ENCODE measurements around the gene ZNF710.

The ZNF710 gene

GRCh38 chr15:90046289-90046688 lies 45.2 kb downstream of the ZNF710 start:
- WGBS, 2 experiments, result 94 to 98% methylated on average over 7 of the region's 7 CpGs

GRCh38 chr15:90046911-90047392 lies 45.8 kb downstream of the ZNF710 start:
- WGBS, 2 experiments, result 95% methylated on average over 12 of the region's 12 CpGs
- Histone ChIP-seq H3K9me3 (ENCODE audit: control insufficient read depth, low read length) (no peaks in the 10 kb centered on the region), H3K4me1 (ENCODE audit: control insufficient read depth, insufficient read depth, low read length) (peaks cover 46% of the 10 kb centered on the region), H3K36me3 (ENCODE audit: control insufficient read depth, insufficient read depth, low read length) (no peaks in the 10 kb centered on the region), H3K27ac (ENCODE audit: insufficient read depth, low read depth, low read length, poor library complexity, severe bottlenecking) (no peak overlapping the region), H3K27me3 (ENCODE audit: control insufficient read depth, insufficient read depth, low read length, poor library complexity, severe bottlenecking) (no peaks in the 10 kb centered on the region), H3K4me3 (ENCODE audit: insufficient read depth, low read depth, low read length) (no peak overlapping the region)

More at GRCh38 chr15:90046289-90046688, 45.2 kb downstream of the ZNF710 start:
- no peak overlapping the region for H3K27ac ChIP-seq (ENCODE audit: insufficient read depth, low read depth, low read length, poor library complexity, severe bottlenecking)
- H3K9me3 ChIP-seq (ENCODE audit: control insufficient read depth, low read length), result no peaks in the 10 kb centered on the region
- no peak overlapping the region for H3K4me3 ChIP-seq (ENCODE audit: insufficient read depth, low read depth, low read length)
- H3K27me3 ChIP-seq (ENCODE audit: control insufficient read depth, insufficient read depth, low read length, poor library complexity, severe bottlenecking), result no peaks in the 10 kb centered on the region
- H3K36me3 ChIP-seq (ENCODE audit: control insufficient read depth, insufficient read depth, low read length), result no peaks in the 10 kb centered on the region
- peaks cover 50% of the 10 kb centered on the region for H3K4me1 ChIP-seq (ENCODE audit: control insufficient read depth, insufficient read depth, low read length)

- H3K4me3 ChIP-seq (ENCODE audit: insufficient read depth, low read depth, low read length), result no peak overlapping the region
- H3K27ac ChIP-seq (ENCODE audit: insufficient read depth, low read depth, low read length, poor library complexity, severe bottlenecking), result no peak overlapping the region
- H3K36me3 ChIP-seq (ENCODE audit: control insufficient read depth, insufficient read depth, low read length), result no peaks in the 10 kb centered on the region
- H3K27me3 ChIP-seq (ENCODE audit: control insufficient read depth, insufficient read depth, low read length, poor library complexity, severe bottlenecking), result no peaks in the 10 kb centered on the region
- H3K9me3 ChIP-seq (ENCODE audit: control insufficient read depth, low read length), result no peaks in the 10 kb centered on the region
- peaks cover 42% of the 10 kb centered on the region for H3K4me1 ChIP-seq (ENCODE audit: control insufficient read depth, insufficient read depth, low read length)
- 96% methylated on average over 9 of the region's 9 CpGs for WGBS, 2 experiments
Observed at GRCh38 chr15:90047956-90048575, 46.9 kb downstream of the ZNF710 start.

- H3K36me3 ChIP-seq (ENCODE audit: control insufficient read depth, insufficient read depth, low read length), result no peaks in the 10 kb centered on the region
- no peaks in the 10 kb centered on the region for H3K27me3 ChIP-seq (ENCODE audit: control insufficient read depth, insufficient read depth, low read length, poor library complexity, severe bottlenecking)
- 93 to 94% methylated on average over 5 of the region's 5 CpGs for WGBS, 2 experiments
Observed at GRCh38 chr15:90049030-90049429, 47.9 kb downstream of the ZNF710 start.

GRCh38 chr15:90049666-90050604 lies 48.8 kb downstream of the ZNF710 start:
- peaks cover 43% of the 10 kb centered on the region for H3K4me1 ChIP-seq (ENCODE audit: control insufficient read depth, insufficient read depth, low read length)
- 94% methylated on average over 22 of the region's 22 CpGs for WGBS, 2 experiments
- H3K9me3 ChIP-seq (ENCODE audit: control insufficient read depth, low read length), result no peaks in the 10 kb centered on the region
- H3K27ac ChIP-seq (ENCODE audit: insufficient read depth, low read depth, low read length, poor library complexity, severe bottlenecking), result no peak overlapping the region
- no peak overlapping the region for H3K4me3 ChIP-seq (ENCODE audit: insufficient read depth, low read depth, low read length)
- no peaks in the 10 kb centered on the region for H3K27me3 ChIP-seq (ENCODE audit: control insufficient read depth, insufficient read depth, low read length, poor library complexity, severe bottlenecking)
- no peaks in the 10 kb centered on the region for H3K36me3 ChIP-seq (ENCODE audit: control insufficient read depth, insufficient read depth, low read length)

More at GRCh38 chr15:90049030-90049429, 47.9 kb downstream of the ZNF710 start:
- Histone ChIP-seq H3K9me3 (ENCODE audit: control insufficient read depth, low read length) (no peaks in the 10 kb centered on the region), H3K4me1 (ENCODE audit: control insufficient read depth, insufficient read depth, low read length) (peaks cover 44% of the 10 kb centered on the region), H3K27ac (ENCODE audit: insufficient read depth, low read depth, low read length, poor library complexity, severe bottlenecking) (no peak overlapping the region), H3K4me3 (ENCODE audit: insufficient read depth, low read depth, low read length) (no peak overlapping the region)

- Histone ChIP-seq H3K4me1 (ENCODE audit: control insufficient read depth, insufficient read depth, low read length) (peaks cover 36% of the 10 kb centered on the region), H3K4me3 (ENCODE audit: insufficient read depth, low read depth, low read length) (no peak overlapping the region), H3K9me3 (ENCODE audit: control insufficient read depth, low read length) (no peaks in the 10 kb centered on the region), H3K36me3 (ENCODE audit: control insufficient read depth, insufficient read depth, low read length) (no peaks in the 10 kb centered on the region), H3K27me3 (ENCODE audit: control insufficient read depth, insufficient read depth, low read length, poor library complexity, severe bottlenecking) (no peaks in the 10 kb centered on the region), H3K27ac (ENCODE audit: insufficient read depth, low read depth, low read length, poor library complexity, severe bottlenecking) (no peak overlapping the region)
- 87% methylated on average over 5 of the region's 5 CpGs for WGBS, 2 experiments
Observed at GRCh38 chr15:90051874-90052273, 50.8 kb downstream of the ZNF710 start.

- no peaks in the 10 kb centered on the region for H3K27me3 ChIP-seq (ENCODE audit: control insufficient read depth, insufficient read depth, low read length, poor library complexity, severe bottlenecking)
- H3K9me3 ChIP-seq (ENCODE audit: control insufficient read depth, low read length), result no peaks in the 10 kb centered on the region
- H3K4me3 ChIP-seq (ENCODE audit: insufficient read depth, low read depth, low read length), result no peak overlapping the region
- H3K27ac ChIP-seq (ENCODE audit: insufficient read depth, low read depth, low read length, poor library complexity, severe bottlenecking), result peak overlapping the region; percentile 11
- H3K4me1 ChIP-seq (ENCODE audit: control insufficient read depth, insufficient read depth, low read length), result peaks cover 33% of the 10 kb centered on the region
- no peaks in the 10 kb centered on the region for H3K36me3 ChIP-seq (ENCODE audit: control insufficient read depth, insufficient read depth, low read length)
- WGBS, 2 experiments, result 66 to 68% methylated on average over 12 of the region's 14 CpGs
Observed at GRCh38 chr15:90053685-90054466, 52.8 kb downstream of the ZNF710 start.

GRCh38 chr15:90054618-90055097 lies 53.5 kb downstream of the ZNF710 start:
- H3K4me1 ChIP-seq (ENCODE audit: control insufficient read depth, insufficient read depth, low read length), result peaks cover 29% of the 10 kb centered on the region
- H3K27ac ChIP-seq (ENCODE audit: insufficient read depth, low read depth, low read length, poor library complexity, severe bottlenecking), result no peak overlapping the region
- 82 to 88% methylated on average over 7 of the region's 7 CpGs for WGBS, 2 experiments

GRCh38 chr15:90055182-90055581 lies 54.1 kb downstream of the ZNF710 start:
- H3K27ac ChIP-seq (ENCODE audit: insufficient read depth, low read depth, low read length, poor library complexity, severe bottlenecking), result no peak overlapping the region
- peaks cover 27% of the 10 kb centered on the region for H3K4me1 ChIP-seq (ENCODE audit: control insufficient read depth, insufficient read depth, low read length)
- WGBS, 2 experiments, result 91 to 95% methylated on average over 7 of the region's 7 CpGs
- no peaks in the 10 kb centered on the region for H3K36me3 ChIP-seq (ENCODE audit: control insufficient read depth, insufficient read depth, low read length)
- no peak overlapping the region for H3K4me3 ChIP-seq (ENCODE audit: insufficient read depth, low read depth, low read length)
- no peaks in the 10 kb centered on the region for H3K27me3 ChIP-seq (ENCODE audit: control insufficient read depth, insufficient read depth, low read length, poor library complexity, severe bottlenecking)
- H3K9me3 ChIP-seq (ENCODE audit: control insufficient read depth, low read length), result no peaks in the 10 kb centered on the region

More at GRCh38 chr15:90054618-90055097, 53.5 kb downstream of the ZNF710 start:
- no peaks in the 10 kb centered on the region for H3K27me3 ChIP-seq (ENCODE audit: control insufficient read depth, insufficient read depth, low read length, poor library complexity, severe bottlenecking)
- no peaks in the 10 kb centered on the region for H3K36me3 ChIP-seq (ENCODE audit: control insufficient read depth, insufficient read depth, low read length)
- no peaks in the 10 kb centered on the region for H3K9me3 ChIP-seq (ENCODE audit: control insufficient read depth, low read length)
- H3K4me3 ChIP-seq (ENCODE audit: insufficient read depth, low read depth, low read length), result no peak overlapping the region
